GM21360 (cell line): ENCODE measurements around the gene ELP1.
"Not testable (repeated sequence)": the region's sequence is repeated elsewhere in the genome, so short reads cannot be mapped to it uniquely, and the experiment has no call there.

Source experiments
- ATAC-seq: cut with Tn5 transposase; IDR thresholded peaks from one replicate; pipeline ENCODE4 v1.9.1; 2021; ENCODE audit warnings: mild to moderate bottlenecking, moderate library complexity; ENCODE audit not compliant: unreplicated experiment

The ELP1 gene

GRCh38 chr9:108854641-108855528 is 79.0 kb downstream of the ELP1 start:
- ATAC-seq: no peak

GRCh38 chr9:108854094-108854493 is 79.8 kb downstream of the ELP1 start:
- ATAC-seq: no peak

GRCh38 chr9:108852079-108852478 is 81.8 kb downstream of the ELP1 start:
- no peak for ATAC-seq

- no peak for ATAC-seq
Measured at GRCh38 chr9:108851138-108851537, 82.8 kb downstream of the ELP1 start.

- no peak for ATAC-seq
Measured at GRCh38 chr9:108850293-108850897, 83.5 kb downstream of the ELP1 start.

- ATAC-seq: not testable (repeated sequence)
Measured at GRCh38 chr9:108848296-108848695, 85.6 kb downstream of the ELP1 start.

- no peak for ATAC-seq
Measured at GRCh38 chr9:108845947-108846346, 88.0 kb downstream of the ELP1 start.

- ATAC-seq: no peak
Measured at GRCh38 chr9:108845507-108845906, 88.4 kb downstream of the ELP1 start.

- ATAC-seq: no peak
Measured at GRCh38 chr9:108844856-108845255, 89.1 kb downstream of the ELP1 start.

- no peak for ATAC-seq
Measured at GRCh38 chr9:108844391-108844790, 89.5 kb downstream of the ELP1 start.

GRCh38 chr9:108842610-108843295 is 91.2 kb downstream of the ELP1 start:
- no peak for ATAC-seq

GRCh38 chr9:108839561-108839960 is 94.4 kb downstream of the ELP1 start:
- ATAC-seq: not testable (repeated sequence)

- no peak for ATAC-seq
Measured at GRCh38 chr9:108838017-108838416, 95.9 kb downstream of the ELP1 start.

GRCh38 chr9:108837530-108837929 is 96.4 kb downstream of the ELP1 start:
- ATAC-seq: no peak

- ATAC-seq: no peak
Measured at GRCh38 chr9:108836781-108837180, 97.1 kb downstream of the ELP1 start.

- no peak for ATAC-seq
Measured at GRCh38 chr9:108836319-108836718, 97.6 kb downstream of the ELP1 start.

- no peak for ATAC-seq
Measured at GRCh38 chr9:108835831-108836230, 98.1 kb downstream of the ELP1 start.

GRCh38 chr9:108834959-108835665 is 98.8 kb downstream of the ELP1 start:
- ATAC-seq: no peak

GRCh38 chr9:108832179-108832500 is 101.8 kb downstream of the ELP1 start:
- ATAC-seq: no peak

- ATAC-seq: no peak
Measured at GRCh38 chr9:108831496-108832178, 102.3 kb downstream of the ELP1 start.

- no peak for ATAC-seq
Measured at GRCh38 chr9:108830272-108830671, 103.7 kb downstream of the ELP1 start.
